ENCODE data around the gene GUCY1A1. TPM values are rescaled to one million over a fixed set of nuclear protein-coding genes. Genes with fewer than 3 reads are reported as not detected.

GUCY1A1 gene
- total RNA-seq, 1 experiment from 2014 or later = 0.20 TPM

GRCh38 chr4:155711556-155711955 is 44.9 kb downstream of the GUCY1A1 start:
- CTCF ChIA-PET = no interaction called here
- TF ChIP-seq FOXJ3 (CRISPR knock-in tag; IDR thresholded peaks at IDR 0.05; ENCODE audit: borderline replicate concordance) = no peak
- no peak for TF ChIP-seq ZSCAN18 (CRISPR knock-in tag; IDR thresholded peaks at IDR 0.05)
- TF ChIP-seq GABPB1 (CRISPR knock-in tag; IDR thresholded peaks at IDR 0.05) = no peak
- TF ChIP-seq ZMAT4 (CRISPR knock-in tag; IDR thresholded peaks at IDR 0.05) = no peak
- TF ChIP-seq ZNF232 (CRISPR knock-in tag; IDR thresholded peaks at IDR 0.05) = no peak
- TF ChIP-seq IRF2 (CRISPR knock-in tag; IDR thresholded peaks at IDR 0.05; ENCODE audit: borderline replicate concordance, low read depth) = no peak
- no peak for TF ChIP-seq NR2C2 (CRISPR knock-in tag; IDR thresholded peaks at IDR 0.05)
- no peak for TF ChIP-seq STAT6 (CRISPR knock-in tag; conservative IDR thresholded peaks at IDR 0.05; ENCODE audit: low read depth)
- no peak for TF ChIP-seq ZNF219 (CRISPR knock-in tag; IDR thresholded peaks at IDR 0.05; ENCODE audit: borderline replicate concordance)
- no peak for TF ChIP-seq ZBTB43 (CRISPR knock-in tag; IDR thresholded peaks at IDR 0.05)
- no peak for TF ChIP-seq FOXP4 (CRISPR knock-in tag; IDR thresholded peaks at IDR 0.05)
- no peak for TF ChIP-seq FOXK1 (CRISPR knock-in tag; IDR thresholded peaks at IDR 0.05)
- TF ChIP-seq ZBTB21 (CRISPR knock-in tag; IDR thresholded peaks at IDR 0.05; ENCODE audit: borderline replicate concordance) = no peak
- no peak for TF ChIP-seq ERG (CRISPR knock-in tag; IDR thresholded peaks at IDR 0.05)
- TF ChIP-seq KAT7 (CRISPR knock-in tag; IDR thresholded peaks at IDR 0.05; ENCODE audit: borderline replicate concordance) = no peak
- H3K4me1 Mint-ChIP-seq = no peaks in the 10 kb centered on the region
- H3K4me3 Mint-ChIP-seq = no peak overlapping the region
- H3K9me3 Mint-ChIP-seq = no peaks in the 10 kb centered on the region
- no peak overlapping the region for H3K27ac Mint-ChIP-seq
- DNase-seq (ENCODE audit: low spot score) (no peak), ATAC-seq (no peak)
- H3K36me3 Mint-ChIP-seq = no peaks in the 10 kb centered on the region
- no peaks in the 10 kb centered on the region for H3K27me3 Mint-ChIP-seq (ENCODE audit: low read depth)
- POLR2A ChIA-PET = no interaction called here

GRCh38 chr4:155712846-155713245 is 46.2 kb downstream of the GUCY1A1 start:
- Mint-ChIP-seq H3K36me3 (no peaks in the 10 kb centered on the region), H3K27ac (no peak overlapping the region), H3K4me1 (no peaks in the 10 kb centered on the region), H3K4me3 (no peak overlapping the region), H3K27me3 (ENCODE audit: low read depth) (no peaks in the 10 kb centered on the region), H3K9me3 (no peaks in the 10 kb centered on the region)
- no peak for ATAC-seq
- ChIA-PET POLR2A (no interaction called here), CTCF (no interaction called here)
- DNase-seq (ENCODE audit: low spot score) = no peak
- TF ChIP-seq SP1 (CRISPR knock-in tag; conservative IDR thresholded peaks at IDR 0.05) (no peak), IRF1 (CRISPR knock-in tag; IDR thresholded peaks at IDR 0.05) (no peak), ZNF281 (CRISPR knock-in tag; IDR thresholded peaks at IDR 0.05) (no peak), ZNF121 (CRISPR knock-in tag; IDR thresholded peaks at IDR 0.05) (no peak), ZBTB43 (CRISPR knock-in tag; IDR thresholded peaks at IDR 0.05) (no peak), NFE2L1 (CRISPR knock-in tag; IDR thresholded peaks at IDR 0.05) (no peak), TP53 (CRISPR knock-in tag; IDR thresholded peaks at IDR 0.05) (no peak)

Data from WTC11 (cell line).